ENCODE measurements around the gene CDC27.

DNA sequence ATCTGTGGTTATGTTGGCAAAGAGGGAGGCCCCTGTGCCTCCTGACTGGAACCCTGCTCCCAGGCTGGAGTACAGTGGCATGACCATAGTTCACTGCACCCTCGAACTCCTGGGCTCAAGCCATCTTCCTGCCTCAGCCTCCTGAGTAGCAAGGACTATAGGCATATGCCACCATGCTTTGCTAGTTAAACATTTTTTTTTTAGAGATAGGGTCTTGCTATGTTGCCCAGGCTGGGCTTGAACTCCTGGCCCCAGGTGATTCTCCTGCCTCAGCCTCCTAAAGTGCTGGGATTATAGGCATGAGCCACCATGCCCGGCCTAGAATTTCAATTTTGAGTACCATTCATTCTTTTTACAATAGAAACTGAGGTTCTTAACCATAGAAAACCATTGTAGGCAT lies 43.4 kb upstream of the CDC27 start:
- no peak for TF ChIP-seq CTCF (IDR thresholded peaks at IDR 0.05; ENCODE audit: borderline replicate concordance, extremely low read depth, low read length, poor library complexity, severe bottlenecking)
- TF ChIP-seq EZH2 (IDR thresholded peaks at IDR 0.05; ENCODE audit: borderline replicate concordance, low read depth, low read length, severe bottlenecking) = no peak
